ENCODE measurements around the gene MSI2.

The MSI2 gene

DNA sequence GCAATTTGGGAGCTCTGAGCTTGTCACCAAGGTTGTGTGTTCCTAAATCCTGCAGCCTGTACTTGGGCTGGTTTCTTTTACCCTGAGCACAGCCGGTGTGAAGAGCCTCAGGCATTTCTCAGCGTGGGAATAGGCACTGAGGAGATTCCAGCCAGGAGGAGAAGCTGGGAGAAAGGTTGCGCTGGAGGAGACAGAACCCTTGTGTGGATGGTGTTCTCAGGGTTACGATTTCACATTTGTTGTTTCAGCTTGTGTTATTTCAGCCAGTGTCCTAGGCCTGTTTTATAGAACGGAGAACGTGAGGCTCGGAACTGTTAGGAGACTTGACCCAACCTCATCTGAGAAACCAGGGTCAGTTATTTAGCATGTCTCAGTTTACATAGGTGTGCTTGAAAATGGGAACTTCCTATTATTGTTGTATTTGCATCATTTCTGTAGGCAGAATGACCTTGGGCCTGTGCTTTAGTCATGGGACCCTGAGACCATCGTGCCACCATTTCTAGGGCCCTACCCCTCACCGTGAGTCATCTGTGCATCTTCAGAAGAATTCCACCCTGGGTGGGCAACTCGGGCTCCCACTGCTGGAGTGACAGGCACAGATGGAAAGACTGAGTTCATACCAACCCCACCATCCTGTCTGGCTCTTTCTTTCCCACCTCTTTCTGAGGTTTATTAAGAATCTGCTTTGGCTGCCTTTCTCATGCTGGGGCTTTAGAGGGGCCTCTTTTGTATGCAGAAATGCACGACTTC is 134.9 kb downstream of the MSI2 start:
- no peak for DNase-seq (ENCODE audit: low read depth in 4 of 4, low spot score in 1 of 4)

DNA sequence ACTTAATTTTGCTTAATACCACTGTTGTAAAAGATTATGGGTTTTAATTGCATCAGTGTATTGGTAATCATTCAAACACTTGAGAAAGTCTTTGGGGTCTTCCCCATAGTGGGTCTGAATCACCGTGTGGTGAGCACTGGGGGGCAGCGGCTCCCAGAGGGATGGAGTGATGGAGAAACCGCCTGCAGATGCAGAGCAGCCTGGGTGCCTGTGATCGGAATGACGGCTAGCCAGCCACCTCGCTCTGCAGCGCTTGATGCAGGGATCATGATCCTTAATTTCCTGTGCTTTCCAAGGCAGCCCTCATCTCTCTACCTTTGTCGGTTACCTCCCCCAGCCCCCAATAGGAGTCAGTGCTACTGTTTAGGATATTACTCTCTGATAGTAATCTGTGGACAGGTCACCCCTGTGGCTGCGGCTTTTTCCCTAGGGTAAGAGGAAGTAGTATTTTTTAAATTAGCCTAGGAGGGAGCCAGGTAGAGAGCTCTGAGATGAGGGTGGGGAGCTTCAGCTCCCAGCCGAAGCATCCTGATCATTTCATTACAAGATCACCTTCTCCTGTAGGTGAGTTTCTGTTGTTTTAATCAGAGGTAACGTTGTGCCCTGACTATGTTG is 135.6 kb downstream of the MSI2 start:
- DNase-seq (ENCODE audit: low read depth in 4 of 4, low spot score in 1 of 4) = no peak

DNA sequence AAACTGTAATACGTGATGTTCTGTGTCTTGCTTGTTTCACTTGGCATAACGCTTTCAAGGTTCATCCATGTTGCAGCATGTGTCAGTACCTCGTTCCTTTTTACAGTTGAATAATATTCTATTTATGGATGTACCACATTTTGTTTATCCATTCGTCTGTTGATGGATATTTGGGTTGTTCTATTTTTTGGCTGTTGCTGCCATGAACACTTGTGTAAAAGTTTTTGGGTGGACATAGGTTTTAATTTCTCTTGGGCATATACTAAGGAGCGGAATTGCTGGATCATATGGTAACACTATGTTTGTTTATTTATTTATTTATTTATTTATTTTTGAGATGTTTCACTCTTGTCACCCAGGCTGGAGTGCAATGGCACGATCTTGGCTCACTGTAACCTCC is 137.0 kb downstream of the MSI2 start:
- no peak for DNase-seq (ENCODE audit: low read depth in 4 of 4, low spot score in 1 of 4)

DNA sequence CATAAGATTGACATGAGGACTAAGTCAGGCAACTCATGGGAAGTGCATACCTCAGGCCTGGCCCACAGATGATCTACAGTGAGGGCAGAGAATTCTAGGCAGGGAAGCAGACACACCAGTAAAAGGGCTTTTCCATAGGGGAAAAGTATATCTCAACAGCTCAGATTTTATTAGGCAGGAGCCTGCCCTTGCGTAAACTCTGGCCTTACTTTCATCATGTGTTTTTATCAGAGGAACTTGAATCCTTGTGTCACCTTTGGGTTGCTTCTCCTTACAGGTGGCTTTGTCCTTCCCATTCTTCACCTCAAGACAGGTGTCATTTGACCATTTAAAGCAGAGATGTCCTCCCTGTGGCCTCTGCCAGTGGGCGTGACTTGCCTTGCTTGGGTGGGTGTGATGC is 138.1 kb downstream of the MSI2 start:
- no peak for DNase-seq (ENCODE audit: low read depth in 4 of 4, low spot score in 1 of 4)

DNA sequence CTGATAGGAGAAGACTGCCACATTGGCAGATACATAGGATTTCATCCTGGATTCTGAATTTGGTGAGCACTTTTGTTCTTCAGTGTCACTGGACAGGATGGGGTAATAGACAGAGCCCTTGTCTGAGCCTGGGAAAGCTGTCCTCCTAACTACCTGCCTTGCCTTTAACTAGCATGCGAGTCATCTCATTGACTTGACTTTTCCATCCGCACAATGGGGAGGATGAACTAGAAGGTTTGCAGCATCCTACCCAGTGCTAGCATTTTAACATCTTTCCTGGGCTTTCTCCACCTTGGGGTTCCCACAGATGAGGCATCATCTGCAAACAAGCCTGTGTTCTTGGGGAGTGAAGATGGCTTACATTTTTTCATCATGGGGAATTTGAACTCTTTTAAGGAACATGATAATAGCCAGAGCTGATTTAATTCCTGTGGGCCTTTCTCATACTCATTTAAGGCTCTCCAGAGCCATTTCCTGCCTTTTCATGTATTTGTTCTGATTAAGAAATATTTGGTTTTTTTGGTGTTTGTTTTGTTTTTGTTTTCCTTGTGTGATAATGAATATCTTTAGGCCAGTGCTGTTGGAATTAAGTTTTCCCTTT is 139.5 kb downstream of the MSI2 start:
- DNase-seq (ENCODE audit: low read depth in 4 of 4, low spot score in 1 of 4) = no peak

DNA sequence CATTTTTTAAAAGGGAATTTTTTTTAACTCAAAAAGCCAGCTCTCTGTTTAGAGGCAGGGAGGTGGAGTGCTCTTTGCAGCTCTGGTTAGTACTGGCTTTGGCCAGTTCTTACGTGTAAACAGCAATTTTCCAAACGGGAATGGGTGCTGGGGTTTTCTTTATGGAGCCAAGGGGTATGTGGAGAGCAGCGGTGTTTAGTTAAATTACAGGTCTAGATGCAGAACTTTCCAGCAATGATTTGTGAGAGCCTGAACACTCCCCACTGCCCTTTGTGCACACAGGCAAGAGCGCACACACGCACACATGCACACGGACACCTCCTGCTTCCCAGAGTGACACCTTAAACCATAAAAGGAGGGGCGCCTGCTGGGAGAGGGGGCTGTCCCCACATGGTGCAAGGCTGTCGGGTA is 140.2 kb downstream of the MSI2 start:
- DNase-seq (ENCODE audit: low read depth in 4 of 4, low spot score in 1 of 4) = no peak

DNA sequence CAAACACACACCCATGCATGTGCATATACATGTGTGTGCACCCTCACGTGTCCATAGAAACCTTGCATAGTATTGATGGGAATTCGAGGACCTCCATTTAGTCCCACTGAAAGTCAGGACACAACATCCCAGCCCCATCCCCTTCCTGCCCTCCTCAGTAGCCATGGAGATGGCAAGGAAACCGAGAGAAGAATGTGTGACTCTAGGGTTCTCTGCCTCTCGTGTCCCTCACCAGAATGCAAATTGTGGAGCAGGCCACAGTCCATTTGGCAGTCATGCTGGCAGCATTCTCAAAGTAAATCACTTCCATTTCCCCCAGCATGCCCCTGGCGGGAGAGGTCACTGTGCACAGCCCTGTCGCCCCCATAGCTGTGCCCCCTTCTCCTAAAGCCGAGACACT is 141.1 kb downstream of the MSI2 start:
- no peak for DNase-seq (ENCODE audit: low read depth in 4 of 4, low spot score in 1 of 4)

DNA sequence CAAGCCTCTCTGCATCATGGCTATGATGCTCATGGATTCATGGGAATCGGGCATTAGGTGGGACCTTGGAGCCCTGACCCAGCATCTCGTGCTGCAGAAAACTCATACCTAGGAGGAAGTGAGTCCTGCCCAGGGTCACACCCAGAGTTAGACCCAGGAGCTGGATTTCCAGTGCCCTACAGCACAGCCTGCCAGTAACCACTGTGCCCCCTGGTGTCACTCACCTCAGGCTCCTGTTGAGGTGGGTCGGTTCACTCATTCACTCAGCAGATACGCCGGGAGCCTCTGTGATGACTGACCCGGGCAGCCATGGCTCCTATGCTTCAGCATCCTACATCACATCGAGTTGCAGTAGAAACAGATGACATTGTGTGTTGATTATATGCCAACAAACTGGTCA is 143.4 kb downstream of the MSI2 start:
- DNase-seq (ENCODE audit: low read depth in 4 of 4, low spot score in 1 of 4) = no peak

DNA sequence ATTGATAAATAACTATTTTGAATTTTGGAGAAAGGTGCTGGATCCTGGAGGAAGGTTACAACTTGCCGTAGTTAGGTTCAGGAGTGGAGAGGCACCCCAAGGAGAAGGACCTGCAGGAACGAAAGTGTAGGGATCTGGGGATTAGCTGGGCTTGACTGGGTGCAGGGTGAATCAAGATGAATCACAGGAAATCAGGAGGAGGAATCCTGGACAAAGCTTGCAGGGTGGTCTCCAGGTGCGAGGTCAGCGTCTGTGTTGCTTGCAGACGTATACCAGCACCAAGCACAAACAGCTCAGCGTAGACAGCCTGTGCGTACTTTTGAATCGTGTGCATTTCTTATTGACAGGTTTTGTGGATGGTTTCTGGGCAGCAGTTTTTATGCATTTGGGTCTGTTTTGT is 144.3 kb downstream of the MSI2 start:
- DNase-seq (ENCODE audit: low read depth in 4 of 4, low spot score in 1 of 4) = no peak

DNA sequence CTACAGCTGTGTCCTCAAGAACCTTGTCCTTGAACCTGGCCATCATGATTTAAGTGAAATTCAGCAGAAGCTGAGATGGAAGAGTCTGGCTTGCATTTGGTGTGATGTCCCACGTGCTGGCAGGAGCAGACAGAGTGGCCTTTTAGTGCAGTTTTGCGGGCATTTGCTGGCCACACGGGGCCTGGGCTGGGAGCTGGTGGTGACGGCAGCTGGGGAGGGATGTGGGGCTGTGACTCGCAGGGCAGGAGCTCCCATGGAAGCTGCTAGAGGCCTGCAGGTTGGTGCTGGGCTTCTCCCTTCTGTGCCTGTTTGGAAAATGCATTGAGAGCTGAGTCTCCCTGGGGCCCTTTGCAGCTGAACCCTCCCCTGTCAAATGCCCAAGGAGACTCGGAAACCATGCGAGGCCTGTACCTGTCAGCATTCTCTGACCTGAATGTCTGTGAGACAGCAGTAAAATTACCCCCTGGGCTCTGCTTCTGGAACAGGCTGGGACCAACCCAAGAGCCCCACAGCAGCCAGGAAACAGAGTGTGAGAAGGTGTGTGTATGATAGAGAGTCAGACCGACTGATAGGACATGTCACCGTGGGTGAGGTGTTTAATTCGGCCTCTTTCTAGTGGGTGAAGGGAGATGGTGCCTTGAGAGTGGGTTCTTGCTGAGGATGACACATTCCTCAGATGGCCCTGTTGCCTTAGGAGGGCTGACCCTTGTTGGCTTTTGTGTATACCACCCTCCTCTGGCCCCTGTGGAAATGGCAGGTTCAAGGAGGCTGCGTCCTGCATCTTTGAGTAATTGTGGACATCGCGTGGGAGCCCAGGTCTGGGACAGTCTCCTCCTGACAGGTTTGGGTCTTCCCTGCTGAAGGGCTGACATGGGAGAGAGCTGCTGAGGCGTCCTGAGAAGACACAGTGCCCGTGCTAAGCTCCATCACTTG is 145.5 kb downstream of the MSI2 start:
- no peak for DNase-seq (ENCODE audit: low read depth in 4 of 4, low spot score in 1 of 4)

DNA sequence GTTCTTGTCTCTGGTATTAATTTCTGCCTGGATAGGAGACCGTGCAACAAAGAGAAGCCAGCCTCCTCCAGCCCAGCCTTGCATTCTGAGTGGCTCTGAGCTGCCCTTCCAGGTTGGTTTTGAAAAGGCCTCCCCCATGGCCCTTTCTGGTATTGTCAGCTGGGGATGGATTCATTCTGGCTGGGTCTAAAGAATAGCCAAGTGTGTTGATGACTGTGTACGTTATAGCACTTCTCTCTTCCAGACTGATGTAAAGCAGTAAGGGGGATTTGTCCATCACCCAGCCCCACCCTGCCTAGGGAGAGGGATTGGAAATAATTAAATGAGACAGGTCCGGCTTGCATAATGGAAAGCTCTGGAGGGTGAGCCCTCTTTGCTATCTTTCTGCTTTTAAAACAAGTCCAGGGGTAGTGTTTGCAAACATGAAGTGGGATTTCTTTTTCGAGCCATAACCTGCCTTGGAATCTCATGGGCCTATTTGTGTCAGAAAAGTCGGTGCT is 146.4 kb downstream of the MSI2 start:
- DNase-seq (ENCODE audit: low read depth in 4 of 4, low spot score in 1 of 4) = no peak

DNA sequence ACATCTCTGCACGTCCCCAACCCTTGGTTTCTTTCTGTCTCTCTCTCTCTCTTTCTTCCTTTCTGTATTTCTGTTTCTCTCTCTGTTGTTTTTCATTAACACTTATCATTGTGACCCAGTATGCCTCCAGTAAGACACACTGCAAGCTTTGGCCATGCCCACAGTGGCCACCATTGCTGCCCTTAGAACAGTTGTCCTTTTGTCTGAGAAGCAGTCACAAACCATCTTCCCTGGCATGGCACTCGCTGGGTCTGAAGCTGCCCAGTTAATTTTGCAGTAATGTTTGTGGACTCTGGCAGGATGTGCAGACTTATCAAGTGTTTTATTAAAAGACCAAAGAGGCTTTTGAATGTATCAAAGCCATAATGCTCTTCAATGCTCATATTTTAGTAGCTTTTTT is 146.9 kb downstream of the MSI2 start:
- no peak for DNase-seq (ENCODE audit: low read depth in 4 of 4, low spot score in 1 of 4)

DNA sequence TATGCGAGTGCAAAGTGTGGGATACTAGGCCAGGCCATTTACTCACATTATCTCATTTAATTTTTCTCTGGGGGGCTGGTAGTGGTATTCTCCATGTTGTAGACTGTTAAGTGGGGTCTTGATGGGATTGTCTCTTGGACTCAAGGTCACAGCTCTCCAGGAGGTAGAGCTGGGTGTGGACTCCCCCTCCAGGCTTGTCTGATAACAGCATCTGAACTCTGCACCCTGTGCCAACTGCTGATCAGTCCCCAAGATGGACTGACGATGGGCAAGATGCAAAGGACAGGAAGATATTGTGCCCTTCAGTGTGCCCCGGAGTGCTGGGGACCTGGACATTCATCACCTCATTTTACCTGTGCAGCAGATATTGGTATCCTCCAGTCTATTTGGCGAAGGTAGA is 147.8 kb downstream of the MSI2 start:
- DNase-seq (ENCODE audit: low read depth in 4 of 4, low spot score in 1 of 4) = no peak

DNA sequence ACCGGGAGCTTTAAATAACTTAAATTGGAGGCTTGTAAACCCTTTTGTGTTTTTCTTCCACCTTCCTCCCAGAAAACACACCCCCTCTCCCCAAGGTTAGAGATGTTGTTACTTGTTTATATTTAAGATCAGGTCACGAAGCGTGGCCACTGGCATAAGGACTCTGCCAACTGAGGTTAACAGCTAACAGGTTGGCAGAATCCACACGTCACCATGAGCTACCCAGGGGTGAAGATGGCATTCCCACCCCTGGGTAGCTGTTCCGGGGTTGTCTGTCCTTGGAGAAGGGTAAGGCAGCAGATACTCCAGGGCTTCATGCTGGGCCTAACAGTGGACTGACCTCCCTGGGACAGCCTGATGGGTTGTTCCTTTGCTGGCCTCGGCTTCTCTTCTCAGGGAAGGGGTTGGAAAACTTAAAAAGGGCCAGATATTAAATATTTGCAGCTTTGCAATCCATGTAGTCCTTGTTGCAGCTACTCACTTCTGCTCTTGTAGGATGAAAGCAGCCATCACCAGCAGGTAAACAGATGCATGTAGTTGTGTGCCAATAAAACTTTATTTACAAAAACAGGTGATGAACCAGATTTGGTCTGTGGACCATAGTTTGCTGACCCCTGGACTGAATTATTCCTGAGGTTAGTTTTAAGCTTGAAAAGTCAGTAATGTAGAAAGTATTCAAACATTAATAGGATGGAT is 148.6 kb downstream of the MSI2 start:
- DNase-seq (ENCODE audit: low read depth in 4 of 4, low spot score in 1 of 4) = no peak

DNA sequence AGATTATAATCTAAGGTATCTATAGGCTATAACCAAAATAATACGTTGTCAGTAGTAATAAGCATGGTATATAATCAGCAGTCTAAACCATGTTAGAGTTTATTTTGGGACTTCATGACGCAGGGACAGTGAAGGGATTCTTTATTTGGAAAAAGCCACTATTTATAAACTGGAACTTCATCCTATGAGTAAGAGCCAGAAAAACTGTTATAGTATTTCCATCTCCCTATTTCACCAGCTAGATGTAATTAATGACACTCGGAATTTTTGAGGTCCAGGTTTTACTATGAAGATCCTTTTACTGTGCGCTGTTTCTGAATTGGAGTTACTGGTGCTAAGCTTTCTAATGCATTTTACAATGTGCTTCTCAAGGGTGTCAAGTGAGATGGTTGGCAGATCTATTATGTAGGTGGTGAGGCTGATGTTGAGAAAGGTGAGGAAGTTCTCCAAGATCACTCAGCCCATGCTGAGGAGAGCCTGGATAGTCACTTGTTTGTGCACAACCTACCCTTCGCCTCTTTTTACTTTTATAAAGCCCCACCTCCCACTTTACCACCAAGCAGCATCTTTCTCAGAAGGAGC is 149.3 kb downstream of the MSI2 start:
- no peak for DNase-seq (ENCODE audit: low read depth in 4 of 4, low spot score in 1 of 4)

DNA sequence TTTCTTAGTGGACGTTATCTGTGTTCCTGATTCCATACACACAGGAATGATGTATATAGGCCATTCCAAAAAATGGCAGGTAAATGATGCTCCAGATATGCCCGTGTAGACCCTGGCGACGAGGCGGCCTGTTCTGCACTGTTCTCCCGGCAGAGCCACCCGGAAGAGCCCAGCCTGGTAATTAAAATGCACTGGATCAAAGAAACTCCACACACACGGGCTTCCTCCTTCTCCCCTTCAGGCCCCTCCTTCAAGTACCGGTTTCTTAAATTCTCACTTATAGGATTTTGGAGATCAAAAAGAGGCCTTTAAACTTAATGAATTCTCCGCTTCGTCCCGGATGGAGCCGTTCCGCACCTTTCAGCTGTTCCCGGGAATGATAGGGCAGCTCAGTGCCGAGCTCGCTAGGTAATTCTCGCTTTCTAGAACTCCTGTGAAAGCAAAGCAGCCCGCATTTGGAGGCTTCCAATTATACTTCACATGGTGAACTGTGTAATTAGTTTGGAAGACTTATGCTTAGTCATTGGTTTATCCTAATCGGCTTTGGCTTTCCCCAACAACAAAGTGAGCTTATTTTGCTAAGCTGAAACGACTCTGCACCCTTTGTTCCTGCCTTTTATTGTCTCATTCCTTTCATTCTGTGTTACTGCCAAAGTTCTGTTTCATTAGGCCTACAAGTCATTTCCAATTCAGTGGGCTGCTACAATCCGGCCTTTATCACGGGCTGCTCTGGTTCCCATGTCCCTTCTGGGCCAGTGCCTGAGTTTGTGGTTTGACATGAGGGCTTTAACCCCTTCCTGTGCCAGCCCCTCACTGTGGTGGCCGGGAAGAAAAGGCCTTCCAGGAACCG is 150.0 kb downstream of the MSI2 start:
- DNase-seq (ENCODE audit: low read depth in 4 of 4, low spot score in 1 of 4) = no peak

DNA sequence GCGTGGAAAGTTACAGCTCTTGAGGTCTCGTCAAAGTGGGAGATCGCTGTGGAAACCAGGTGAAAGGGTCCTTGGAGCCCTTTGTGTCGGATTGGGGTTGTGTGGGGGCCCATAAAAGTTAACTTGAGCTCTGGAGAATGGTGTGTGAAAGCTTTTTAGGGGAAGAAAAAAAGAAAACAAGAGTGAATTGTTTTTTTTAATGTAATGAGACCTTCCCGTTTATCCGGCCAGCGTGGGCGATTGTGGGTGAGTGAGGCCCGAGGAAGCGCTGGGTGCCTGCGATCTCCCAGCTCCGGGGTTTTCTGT is 150.6 kb downstream of the MSI2 start:
- no peak for DNase-seq (ENCODE audit: low read depth in 4 of 4, low spot score in 1 of 4)

DNA sequence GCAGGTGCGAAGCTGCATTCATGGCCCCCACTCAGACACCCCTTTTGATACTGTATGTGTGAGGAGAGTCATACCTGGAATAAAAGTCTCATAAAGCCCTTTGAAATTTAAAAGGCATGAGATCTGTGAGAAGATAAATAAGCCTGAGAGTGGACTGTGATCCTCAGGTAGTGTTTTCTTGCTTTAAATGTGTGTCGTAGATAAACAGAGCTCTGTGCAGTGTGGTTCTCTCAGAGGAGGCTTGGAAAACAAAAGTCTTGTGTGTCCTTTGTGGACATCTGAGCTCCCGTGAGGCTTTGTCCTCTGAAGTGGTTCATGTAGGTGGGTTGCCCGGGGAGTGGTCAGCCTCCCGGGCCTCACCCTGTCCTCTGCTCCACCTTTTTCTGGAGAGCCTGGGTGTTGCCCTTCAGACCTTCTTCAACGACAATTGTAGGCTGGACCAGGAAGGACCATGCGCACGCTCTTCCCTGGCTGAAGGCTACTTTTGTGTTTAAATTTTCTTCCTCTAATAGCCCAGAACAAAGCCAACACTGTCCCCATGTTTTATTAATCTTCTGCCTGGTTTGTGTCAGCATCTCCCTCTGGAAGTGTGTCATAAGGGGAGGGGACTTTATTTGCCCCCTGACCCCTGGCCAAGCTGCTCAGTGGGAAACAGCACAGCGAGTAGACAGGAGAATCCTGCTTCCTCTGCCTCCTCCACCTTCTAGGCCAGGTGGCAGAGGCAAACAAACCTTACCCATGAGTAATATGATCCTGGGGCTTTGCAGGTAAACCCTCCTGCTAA is 151.2 kb downstream of the MSI2 start:
- DNase-seq (ENCODE audit: low read depth in 4 of 4, low spot score in 1 of 4) = no peak
